MCF 10A (cell line): ENCODE measurements around the gene SRP9. TPM values are rescaled to one million over a fixed set of nuclear protein-coding genes. Genes with fewer than 3 reads are reported as not detected.

Experiments
- BruUV-seq: library from RNA; stranded (reverse); fragments of 400-500 nt; replicated peaks from 2 replicates; lab custom pipeline; 2021; lab: Mats Ljungman, UMichigan
- CTCF ChIA-PET: fragments of 300-600 bp; sonication (Branson Sonifier 250); formaldehyde crosslinking; extraction: SDS; loops from one replicate; lab custom pipeline; 2021; ENCODE audit warnings: antibody characterized with exemption, inconsistent platforms; lab: Yijun Ruan, JAX
- POLR2A ChIA-PET: fragments of 300-600, 350-650 bp; sonication (Branson Sonifier 250); formaldehyde crosslinking; extraction: SDS; loops from one replicate; lab custom pipeline; 2020; ENCODE audit warnings: antibody characterized with exemption, inconsistent platforms; lab: Yijun Ruan, JAX
- DNase-seq: peaks from one replicate; pipeline ENCODE4 v3.0.0-alpha.2; 2018; ENCODE audit not compliant: unreplicated experiment
- H3K27ac Mint-ChIP-seq: one replicate; pipeline ENCODE4 v1.8.0; 2022; ENCODE audit warnings: mild to moderate bottlenecking, low read depth, mixed read lengths; ENCODE audit not compliant: unreplicated experiment
- H3K27me3 Mint-ChIP-seq: one replicate; pipeline ENCODE4 v1.8.0; 2022; ENCODE audit warnings: mixed read lengths; ENCODE audit not compliant: insufficient read depth, unreplicated experiment
- H3K36me3 Mint-ChIP-seq: one replicate; pipeline ENCODE4 v1.8.0; 2022; ENCODE audit warnings: mild to moderate bottlenecking, moderate library complexity, mixed read lengths; ENCODE audit not compliant: insufficient read depth, unreplicated experiment
- H3K4me1 Mint-ChIP-seq: one replicate; pipeline ENCODE4 v1.8.0; 2022; ENCODE audit warnings: mixed read lengths; ENCODE audit not compliant: insufficient read depth, unreplicated experiment
- H3K4me3 Mint-ChIP-seq: one replicate; pipeline ENCODE4 v1.8.0; 2022; ENCODE audit warnings: mild to moderate bottlenecking, moderate library complexity, mixed read lengths; ENCODE audit not compliant: unreplicated experiment
- H3K9me3 Mint-ChIP-seq: one replicate; pipeline ENCODE4 v1.8.0; 2022; ENCODE audit warnings: mixed read lengths; ENCODE audit not compliant: unreplicated experiment
- CTCF ChIP-seq: fragments of 200-600 bp; IDR thresholded peaks from one replicate; pipeline ENCODE4 v1.8.0; 2022; ENCODE audit warnings: antibody characterized with exemption, mild to moderate bottlenecking; ENCODE audit not compliant: unreplicated experiment
- intact Hi-C: fragments of 100-400 bp; cut with micrococcal nuclease; formaldehyde crosslinking; loops from 2 replicates; pipeline ENCODE4 v1.14.1; 2022
- total RNA-seq: library from RNA; stranded (reverse); gene quantifications from 2 replicates; pipeline ENCODE4 v1.2.3, GENCODE V29; 2022

SRP9 gene
- total RNA-seq, 1 experiment from 2014 or later: 417 TPM

GRCh38 chr1:225772848-225773247 is 4.8 kb upstream of the SRP9 start:
- ChIA-PET POLR2A (interaction anchor here (0.6 to 14.5 kb wide), 33 partner anchors 10 to 295 kb away, joined by 3 to 230 read pairs (median 5); partner anchors contain the start of genes ENAH, EPHX1 and TMEM63A), CTCF (interaction anchor here (0.6 to 19.3 kb wide), 82 partner anchors 9 to 590 kb away, joined by 3 to 712 read pairs (median 7); partner anchors contain the start of gene ENAH)
- TF ChIP-seq CTCF: no peak
- intact Hi-C loops: loop anchor here (1.0 to 5.0 kb wide), 8 partner anchors 37 to 298 kb away; no protein-coding TSS in a partner anchor
- Mint-ChIP-seq H3K9me3 (no peaks in the 10 kb centered on the region), H3K36me3 (no peaks in the 10 kb centered on the region), H3K4me3 (no peak overlapping the region), H3K4me1 (peaks cover 14% of the 10 kb centered on the region), H3K27me3 (no peaks in the 10 kb centered on the region), H3K27ac (no peak overlapping the region)
- DNase-seq: no peak
- no TSS peak for BruUV-seq

- Mint-ChIP-seq H3K4me3 (no peak overlapping the region), H3K27me3 (no peaks in the 10 kb centered on the region), H3K27ac (no peak overlapping the region), H3K9me3 (no peaks in the 10 kb centered on the region), H3K36me3 (no peaks in the 10 kb centered on the region), H3K4me1 (peaks cover 5% of the 10 kb centered on the region)
- POLR2A ChIA-PET: interaction anchor here (0.5 to 14.5 kb wide), 20 partner anchors 10 to 346 kb away, joined by 3 to 230 read pairs (median 6); partner anchors contain the start of genes ENAH and PYCR2
- no peak for DNase-seq
- no TSS peak for BruUV-seq
- intact Hi-C loops: loop anchor here (5.0 kb wide), 1 partner anchor 72 kb away; no protein-coding TSS in a partner anchor
- no peak for TF ChIP-seq CTCF
- CTCF ChIA-PET: interaction anchor here (0.6 to 19.3 kb wide), 25 partner anchors 23 to 294 kb away, joined by 3 to 712 read pairs (median 27); partner anchors contain the start of gene EPHX1
Measured at GRCh38 chr1:225774281-225775147, 3.1 kb upstream of the SRP9 start.

- DNase-seq: no peak
- TF ChIP-seq CTCF: no peak
- no peaks in the 10 kb centered on the region for H3K9me3 Mint-ChIP-seq
- H3K4me1 Mint-ChIP-seq: peaks cover 14% of the 10 kb centered on the region
- H3K27ac Mint-ChIP-seq: no peak overlapping the region
- intact Hi-C loops: no loop called here
- no peak overlapping the region for H3K4me3 Mint-ChIP-seq
- peaks cover 16% of the 10 kb centered on the region for H3K36me3 Mint-ChIP-seq
- no TSS peak for BruUV-seq
- H3K27me3 Mint-ChIP-seq: no peaks in the 10 kb centered on the region
- POLR2A ChIA-PET: interaction anchor here (0.8 to 14.5 kb wide), 14 partner anchors 9 to 301 kb away, joined by 3 to 188 read pairs (median 12); partner anchors contain the start of gene ENAH
- CTCF ChIA-PET: interaction anchor here (0.5 to 19.3 kb wide), 17 partner anchors 8 to 296 kb away, joined by 3 to 712 read pairs (median 15); partner anchors contain the start of gene EPHX1
Measured at GRCh38 chr1:225776294-225776693, 1.3 kb upstream of the SRP9 start.
